ENCODE data around the gene OR2A12.
"Not testable (repeated sequence)": the region's sequence is repeated elsewhere in the genome, so short reads cannot be mapped to it uniquely, and the experiment has no call there.

Gene OR2A12, protein sequence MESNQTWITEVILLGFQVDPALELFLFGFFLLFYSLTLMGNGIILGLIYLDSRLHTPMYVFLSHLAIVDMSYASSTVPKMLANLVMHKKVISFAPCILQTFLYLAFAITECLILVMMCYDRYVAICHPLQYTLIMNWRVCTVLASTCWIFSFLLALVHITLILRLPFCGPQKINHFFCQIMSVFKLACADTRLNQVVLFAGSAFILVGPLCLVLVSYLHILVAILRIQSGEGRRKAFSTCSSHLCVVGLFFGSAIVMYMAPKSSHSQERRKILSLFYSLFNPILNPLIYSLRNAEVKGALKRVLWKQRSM

GRCh38 chr7:144085978-144086377, at the start of gene OR2A12:
OR2A12 (plus strand) TSS chr7:144086278; CDS start chr7:144095108, 8,830 bp downstream.
- DNase-seq = no peak

DNA sequence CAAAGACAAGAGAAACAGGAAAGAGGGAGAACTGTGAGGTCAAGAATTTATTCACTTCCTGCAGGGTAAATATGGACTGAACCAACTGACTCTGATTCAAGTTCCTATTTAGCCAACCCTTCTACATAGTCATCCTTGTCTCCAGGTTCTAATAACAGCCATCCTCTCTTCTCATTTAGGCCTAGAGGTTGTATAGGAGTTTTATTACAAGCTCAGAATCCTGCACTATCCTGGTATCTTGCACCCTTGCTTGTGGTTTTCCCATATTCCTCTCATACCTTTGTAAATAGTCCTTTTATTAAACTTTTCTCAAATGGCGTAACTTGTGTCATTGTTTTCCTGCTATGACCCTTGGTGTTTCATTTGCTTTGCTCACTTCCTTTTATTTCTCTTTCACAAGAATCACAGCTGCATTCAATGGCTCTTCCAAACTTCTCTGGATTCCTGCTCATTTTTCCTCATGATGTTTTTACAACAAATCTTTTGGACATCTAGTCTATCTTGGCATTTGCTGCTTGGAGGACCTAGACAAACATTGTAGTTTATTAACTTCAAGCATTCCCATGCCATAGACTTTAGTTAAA, 49.7 kb upstream of the OR2A12 start:
- DNase-seq = no peak

- no peak for DNase-seq
Measured at GRCh38 chr7:144037414-144038035, 48.6 kb upstream of the OR2A12 start.

DNA sequence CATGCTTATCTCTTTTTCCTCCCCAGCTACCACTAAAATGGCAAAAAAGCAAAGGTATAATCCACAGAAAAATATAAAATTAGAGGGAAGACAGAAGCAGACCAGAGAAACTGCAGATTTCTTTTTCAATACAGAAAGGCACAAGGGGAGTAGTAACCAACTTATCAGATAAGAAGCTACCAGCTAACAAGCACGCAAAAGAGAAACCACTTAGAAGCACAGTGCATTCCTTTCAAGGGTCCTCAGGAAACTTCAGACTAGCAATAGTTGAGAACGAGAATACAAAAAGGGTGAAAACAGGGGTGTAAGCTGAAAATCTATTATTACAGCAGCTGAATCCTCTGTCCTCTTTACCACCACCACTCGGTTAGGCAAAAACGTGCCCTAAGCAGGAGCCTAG, 47.2 kb upstream of the OR2A12 start:
- DNase-seq = no peak

GRCh38 chr7:144048648-144049047, 37.4 kb upstream of the OR2A12 start, which contains the start of gene OR2A5:
OR2A5 (plus strand) TSS chr7:144048948; CDS start chr7:144050402, 1,454 bp downstream.
- DNase-seq = no peak

- DNase-seq = no peak
Measured at GRCh38 chr7:144049491-144049890, 36.6 kb upstream of the OR2A12 start.

GRCh38 chr7:144050093-144050492, 36.0 kb upstream of the OR2A12 start:
- no peak for DNase-seq

DNA sequence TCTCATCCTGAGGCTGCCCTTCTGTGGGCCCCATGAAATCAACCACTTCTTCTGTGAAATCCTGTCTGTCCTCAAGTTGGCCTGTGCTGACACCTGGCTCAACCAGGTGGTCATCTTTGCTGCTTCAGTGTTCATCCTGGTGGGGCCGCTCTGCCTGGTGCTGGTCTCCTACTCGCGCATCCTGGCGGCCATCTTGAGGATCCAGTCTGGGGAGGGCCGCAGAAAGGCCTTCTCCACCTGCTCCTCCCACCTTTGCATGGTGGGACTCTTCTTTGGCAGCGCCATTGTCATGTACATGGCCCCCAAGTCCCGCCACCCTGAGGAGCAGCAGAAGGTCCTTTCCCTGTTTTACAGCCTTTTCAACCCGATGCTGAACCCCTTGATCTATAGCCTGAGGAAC, 35.2 kb upstream of the OR2A12 start:
- not testable (repeated sequence) for DNase-seq

DNA sequence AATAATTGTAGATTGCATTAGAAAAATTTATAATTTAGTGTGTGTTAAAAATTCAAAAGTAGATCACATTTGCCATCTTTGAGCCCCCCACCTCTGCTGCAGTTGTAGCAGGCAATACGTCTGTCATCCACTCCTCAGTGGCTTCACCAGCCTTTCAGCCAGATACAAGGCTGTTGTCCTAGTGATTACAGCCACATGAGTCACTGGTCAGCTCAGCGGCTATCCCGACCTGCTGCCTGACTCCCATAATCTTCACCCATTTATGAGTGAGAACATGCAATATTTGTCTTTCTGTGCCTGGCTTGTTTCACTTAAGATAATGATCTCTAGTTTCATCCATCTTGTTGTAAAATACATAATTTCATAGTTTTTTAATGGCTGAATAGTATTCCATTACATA, 28.1 kb upstream of the OR2A12 start:
- DNase-seq = no peak

DNA sequence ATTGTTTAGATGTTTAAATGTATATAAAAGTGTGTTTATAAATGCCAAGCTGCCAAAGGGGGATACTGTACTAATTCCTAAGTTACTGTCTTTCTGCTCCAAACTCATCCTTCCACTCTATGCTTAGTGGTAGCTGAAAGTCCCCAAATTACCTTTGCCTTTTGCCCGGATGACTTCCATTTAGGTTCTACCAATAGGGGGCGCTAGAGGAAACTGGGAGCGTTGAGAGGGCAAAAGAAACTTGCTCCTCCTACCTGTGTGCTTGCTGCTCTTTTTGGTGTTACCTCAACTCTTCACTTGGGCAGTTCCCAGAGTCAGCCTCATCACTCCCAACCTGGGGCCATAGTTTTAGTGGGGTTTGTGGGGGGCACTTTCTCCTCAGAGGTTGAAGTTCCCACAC, 22.4 kb upstream of the OR2A12 start:
- no peak for DNase-seq

DNA sequence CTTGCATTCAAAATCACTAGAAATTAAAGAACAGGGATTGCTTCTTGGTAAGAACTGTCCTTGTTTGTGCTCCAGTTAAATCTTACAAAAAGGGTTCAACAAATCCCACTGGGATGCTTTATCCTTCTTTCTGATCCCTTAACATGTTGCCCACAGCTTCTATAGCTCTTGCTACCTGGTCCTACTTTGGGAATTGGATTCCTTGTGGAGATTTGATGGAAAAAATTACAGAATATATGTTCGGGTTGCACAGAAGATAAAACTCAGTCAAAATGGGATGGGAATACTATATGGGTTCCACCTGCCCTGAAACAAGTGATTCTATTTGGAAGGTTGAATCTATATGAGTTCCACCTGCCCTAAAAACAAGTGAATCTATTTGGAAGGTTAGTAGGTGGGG, 16.6 kb upstream of the OR2A12 start, which contains the start of gene OR2A25:
Gene OR2A25, plus strand, starts transcription at position 301 of the 400 bp plus-strand sequence. CDS start 4,409 bp downstream, outside the sequence.
- no peak for DNase-seq

- DNase-seq = no peak
Measured at GRCh38 chr7:144069953-144070352, 16.1 kb upstream of the OR2A12 start.

DNA sequence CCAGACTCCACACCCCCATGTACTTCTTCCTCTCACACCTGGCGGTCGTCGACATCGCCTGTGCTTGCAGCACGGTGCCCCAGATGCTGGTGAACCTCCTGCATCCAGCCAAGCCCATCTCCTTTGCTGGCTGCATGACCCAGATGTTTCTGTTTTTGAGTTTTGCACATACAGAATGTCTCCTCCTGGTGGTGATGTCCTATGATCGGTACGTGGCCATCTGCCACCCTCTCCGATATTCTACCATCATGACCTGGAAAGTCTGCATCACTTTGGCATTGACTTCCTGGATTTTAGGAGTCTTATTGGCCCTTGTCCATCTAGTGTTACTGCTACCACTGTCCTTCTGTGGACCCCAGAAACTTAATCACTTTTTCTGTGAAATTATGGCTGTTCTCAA, 11.7 kb upstream of the OR2A12 start:
- DNase-seq = no peak

GRCh38 chr7:144086730-144087129, 652 bp downstream of the OR2A12 start:
- DNase-seq = no peak

DNA sequence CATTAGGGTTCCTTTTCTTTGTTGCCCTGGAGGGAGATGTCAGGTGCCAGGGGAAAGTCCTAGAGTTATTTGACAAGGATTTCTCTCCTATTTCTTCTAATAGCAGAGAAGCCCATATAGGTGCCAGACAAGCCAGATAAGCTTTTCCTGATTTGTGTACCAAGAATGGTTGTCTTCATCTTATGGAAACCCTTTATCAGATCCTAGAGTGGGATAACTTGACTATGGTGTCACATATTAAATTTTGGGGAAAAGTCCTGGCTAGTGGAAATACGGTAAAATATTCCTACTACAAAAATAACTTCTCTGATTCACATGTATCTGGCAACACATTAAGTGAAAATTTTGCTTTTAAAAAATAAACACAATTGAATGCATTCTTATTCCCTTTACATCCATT, 1.2 kb downstream of the OR2A12 start:
- no peak for DNase-seq

DNA sequence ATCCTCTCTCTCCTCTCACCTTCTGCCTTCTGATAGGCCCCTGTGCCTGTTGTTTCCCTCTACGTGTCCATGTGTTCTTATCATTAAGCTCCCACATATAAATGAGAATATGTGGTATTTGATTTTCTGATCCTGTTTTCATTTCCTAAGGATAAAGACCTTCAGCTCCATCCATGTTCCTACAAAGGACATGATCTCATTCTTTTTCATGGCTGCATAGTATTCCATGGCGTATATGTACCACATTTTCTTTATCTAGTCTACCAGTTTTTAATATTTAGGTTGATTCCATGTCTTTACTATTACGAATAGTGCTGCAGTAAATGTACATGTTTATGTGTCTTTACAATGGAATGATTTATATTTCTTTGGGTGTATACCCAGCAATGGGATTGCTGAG, 4.6 kb downstream of the OR2A12 start:
- no peak for DNase-seq

GRCh38 chr7:144098776-144099175, 12.7 kb downstream of the OR2A12 start:
- no peak for DNase-seq

GRCh38 chr7:144100607-144101006, 14.5 kb downstream of the OR2A12 start:
- no peak for DNase-seq

- DNase-seq = no peak
Measured at GRCh38 chr7:144102041-144102440, 16.0 kb downstream of the OR2A12 start.

- no peak for DNase-seq
Measured at GRCh38 chr7:144105211-144105610, 19.1 kb downstream of the OR2A12 start.

GRCh38 chr7:144109283-144109682, 23.2 kb downstream of the OR2A12 start, which contains the start of gene OR2A2:
OR2A2 (plus strand) TSS chr7:144109583; CDS start chr7:144109583, 0 bp downstream.
- no peak for DNase-seq

- DNase-seq = no peak
Measured at GRCh38 chr7:144110272-144110671, 24.2 kb downstream of the OR2A12 start.

- no peak for DNase-seq
Measured at GRCh38 chr7:144113651-144114050, 27.6 kb downstream of the OR2A12 start.

DNA sequence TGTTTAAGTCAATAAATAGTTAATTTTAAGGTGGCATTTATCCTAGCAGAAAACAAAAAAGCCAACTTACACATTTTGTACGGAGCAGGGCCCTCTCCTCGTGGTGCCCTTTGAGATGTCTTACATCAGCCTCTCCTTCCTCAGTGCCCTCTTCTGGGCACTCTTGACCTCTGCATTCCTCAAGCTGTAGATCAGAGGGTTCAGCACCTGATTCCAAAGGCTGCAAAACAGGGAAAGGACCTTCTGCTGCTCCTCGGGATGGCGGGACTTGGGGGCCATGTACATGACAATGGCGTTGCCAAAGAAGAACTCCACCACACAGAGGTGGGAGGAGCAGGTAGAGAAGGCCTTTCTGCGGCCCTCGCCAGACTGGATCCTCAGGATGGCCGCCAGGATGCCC, 32.3 kb downstream of the OR2A12 start:
- DNase-seq = no peak
